GM23338 (cell line): ENCODE data around the gene CUX1.

Source experiments
- CTCF ChIP-seq, 2 experiments: fragments of 200-600 bp in 1 of 2; sonication (generic) in 1 of 2; conservative IDR thresholded peaks; 2 replicates each; pipeline versions ENCODE4 v1.5.1 to v1.6.1; 2016 to 2017; ENCODE audit warnings: antibody characterized with exemption in 2 of 2, low read depth in 2 of 2, mild to moderate bottlenecking in 2 of 2, moderate library complexity in 1 of 2
- EZH2 ChIP-seq: fragments of 200-600 bp; sonication (generic); IDR thresholded peaks from one replicate; pipeline ENCODE4 v1.8.0; 2017; ENCODE audit warnings: antibody characterized with exemption, mild to moderate bottlenecking, low read depth; ENCODE audit not compliant: unreplicated experiment

GRCh38 chr7:101915000-101915399 lies 97.6 kb downstream of the CUX1 start:
- TF ChIP-seq CTCF (conservative IDR thresholded peaks at IDR 0.05; ENCODE audit: low read depth in 2 of 2) (0 out of 4 replicates have a peak, but pooled peaks of 1 of the 2 experiments have one; percentile 15), EZH2 (no peak)
